ENCODE measurements around the gene SORCS2.

The SORCS2 gene

DNA sequence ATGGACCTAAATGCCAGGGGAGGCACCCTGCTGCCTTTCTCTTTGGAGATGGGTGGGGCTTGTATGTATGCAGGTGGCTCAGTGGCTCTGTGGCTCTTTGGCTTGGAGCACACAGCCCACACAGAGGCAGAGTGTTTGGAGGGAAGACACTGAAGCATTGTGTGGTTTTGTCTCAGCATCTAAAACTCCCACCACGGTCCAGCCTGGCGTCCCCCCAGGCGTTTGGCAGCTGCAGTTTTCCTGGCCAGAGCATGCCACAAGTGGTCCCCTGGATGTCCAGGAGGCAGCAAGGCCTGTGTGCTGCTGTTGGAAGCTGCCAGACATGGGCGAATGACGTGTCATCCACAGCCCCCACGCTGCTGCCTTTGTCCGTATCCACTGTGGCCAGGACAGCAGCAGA, 274.6 kb downstream of the SORCS2 start (continued):
- TF ChIP-seq, protein P1, sequence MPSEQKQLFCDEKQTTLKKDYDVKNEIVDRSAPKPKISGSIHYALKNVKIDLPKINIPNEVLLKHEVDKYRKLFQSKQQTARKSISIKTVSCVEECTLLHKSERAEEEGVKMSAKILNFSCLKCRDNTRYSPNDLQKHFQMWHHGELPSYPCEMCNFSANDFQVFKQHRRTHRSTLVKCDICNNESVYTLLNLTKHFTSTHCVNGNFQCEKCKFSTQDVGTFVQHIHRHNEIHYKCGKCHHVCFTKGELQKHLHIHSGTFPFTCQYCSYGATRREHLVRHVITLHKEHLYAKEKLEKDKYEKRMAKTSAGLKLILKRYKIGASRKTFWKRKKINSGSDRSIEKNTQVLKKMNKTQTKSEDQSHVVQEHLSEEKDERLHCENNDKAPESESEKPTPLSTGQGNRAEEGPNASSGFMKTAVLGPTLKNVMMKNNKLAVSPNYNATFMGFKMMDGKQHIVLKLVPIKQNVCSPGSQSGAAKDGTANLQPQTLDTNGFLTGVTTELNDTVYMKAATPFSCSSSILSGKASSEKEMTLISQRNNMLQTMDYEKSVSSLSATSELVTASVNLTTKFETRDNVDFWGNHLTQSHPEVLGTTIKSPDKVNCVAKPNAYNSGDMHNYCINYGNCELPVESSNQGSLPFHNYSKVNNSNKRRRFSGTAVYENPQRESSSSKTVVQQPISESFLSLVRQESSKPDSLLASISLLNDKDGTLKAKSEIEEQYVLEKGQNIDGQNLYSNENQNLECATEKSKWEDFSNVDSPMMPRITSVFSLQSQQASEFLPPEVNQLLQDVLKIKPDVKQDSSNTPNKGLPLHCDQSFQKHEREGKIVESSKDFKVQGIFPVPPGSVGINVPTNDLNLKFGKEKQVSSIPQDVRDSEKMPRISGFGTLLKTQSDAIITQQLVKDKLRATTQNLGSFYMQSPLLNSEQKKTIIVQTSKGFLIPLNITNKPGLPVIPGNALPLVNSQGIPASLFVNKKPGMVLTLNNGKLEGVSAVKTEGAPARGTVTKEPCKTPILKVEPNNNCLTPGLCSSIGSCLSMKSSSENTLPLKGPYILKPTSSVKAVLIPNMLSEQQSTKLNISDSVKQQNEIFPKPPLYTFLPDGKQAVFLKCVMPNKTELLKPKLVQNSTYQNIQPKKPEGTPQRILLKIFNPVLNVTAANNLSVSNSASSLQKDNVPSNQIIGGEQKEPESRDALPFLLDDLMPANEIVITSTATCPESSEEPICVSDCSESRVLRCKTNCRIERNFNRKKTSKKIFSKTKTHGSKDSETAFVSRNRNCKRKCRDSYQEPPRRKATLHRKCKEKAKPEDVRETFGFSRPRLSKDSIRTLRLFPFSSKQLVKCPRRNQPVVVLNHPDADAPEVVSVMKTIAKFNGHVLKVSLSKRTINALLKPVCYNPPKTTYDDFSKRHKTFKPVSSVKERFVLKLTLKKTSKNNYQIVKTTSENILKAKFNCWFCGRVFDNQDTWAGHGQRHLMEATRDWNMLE (tag by site-specific recombination; conservative IDR thresholded peaks at IDR 0.05; ENCODE audit: low read depth) = no peak
- no peak for TF ChIP-seq ZNF660 (tag by site-specific recombination; IDR thresholded peaks at IDR 0.05)
- no peak for TF ChIP-seq ZNF366 (tag by site-specific recombination; conservative IDR thresholded peaks at IDR 0.05)
- TF ChIP-seq ZNF747 (tag by site-specific recombination; IDR thresholded peaks at IDR 0.05) = no peak
- TF ChIP-seq ZNF501 (tag by site-specific recombination; IDR thresholded peaks at IDR 0.05) = no peak
- TF ChIP-seq, protein P2, sequence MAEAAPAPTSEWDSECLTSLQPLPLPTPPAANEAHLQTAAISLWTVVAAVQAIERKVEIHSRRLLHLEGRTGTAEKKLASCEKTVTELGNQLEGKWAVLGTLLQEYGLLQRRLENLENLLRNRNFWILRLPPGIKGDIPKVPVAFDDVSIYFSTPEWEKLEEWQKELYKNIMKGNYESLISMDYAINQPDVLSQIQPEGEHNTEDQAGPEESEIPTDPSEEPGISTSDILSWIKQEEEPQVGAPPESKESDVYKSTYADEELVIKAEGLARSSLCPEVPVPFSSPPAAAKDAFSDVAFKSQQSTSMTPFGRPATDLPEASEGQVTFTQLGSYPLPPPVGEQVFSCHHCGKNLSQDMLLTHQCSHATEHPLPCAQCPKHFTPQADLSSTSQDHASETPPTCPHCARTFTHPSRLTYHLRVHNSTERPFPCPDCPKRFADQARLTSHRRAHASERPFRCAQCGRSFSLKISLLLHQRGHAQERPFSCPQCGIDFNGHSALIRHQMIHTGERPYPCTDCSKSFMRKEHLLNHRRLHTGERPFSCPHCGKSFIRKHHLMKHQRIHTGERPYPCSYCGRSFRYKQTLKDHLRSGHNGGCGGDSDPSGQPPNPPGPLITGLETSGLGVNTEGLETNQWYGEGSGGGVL (tag by site-specific recombination; IDR thresholded peaks at IDR 0.05) = no peak

DNA sequence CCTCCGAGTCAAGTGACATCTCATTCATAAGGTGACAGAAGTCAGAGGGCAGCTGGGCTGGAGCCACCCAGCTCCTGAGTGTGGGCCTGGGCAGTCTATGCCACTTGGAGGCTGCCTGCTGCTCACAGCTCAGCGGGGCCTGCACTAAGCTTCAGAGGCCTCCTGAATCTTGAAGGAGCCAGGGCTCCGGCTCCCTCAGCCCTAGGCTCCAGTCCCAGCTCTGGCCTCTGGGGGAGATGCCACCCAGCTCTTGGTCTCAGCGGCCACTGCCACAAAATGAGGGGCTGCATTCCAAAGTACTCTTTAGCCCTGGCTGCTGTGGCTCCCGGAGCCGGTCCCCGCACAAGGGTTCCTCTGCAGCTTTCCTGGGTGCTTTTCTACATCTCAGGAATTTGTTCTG, 275.1 kb downstream of the SORCS2 start:
- Histone ChIP-seq H3K4me1 (ENCODE audit: control insufficient read depth, insufficient read depth, low read length) (no peaks in the 10 kb centered on the region), H3K27ac (ENCODE audit: extremely low read depth, low read depth, low read length) (no peak overlapping the region), H3K36me3 (ENCODE audit: control insufficient read depth in 2 of 2, insufficient read depth in 1 of 2, low read length in 2 of 2) (no peaks in the 10 kb centered on the region), H3K4me3 (ENCODE audit: low read depth, low read length) (no peak overlapping the region), H3K9me3 (ENCODE audit: control insufficient read depth, insufficient read depth, low read depth, low read length) (no peaks in the 10 kb centered on the region)
- POLR2A ChIA-PET = no interaction called here
- CTCF ChIA-PET = no interaction called here
- no peak for TF ChIP-seq ZNF837 (tag by site-specific recombination; IDR thresholded peaks at IDR 0.05)
- TF ChIP-seq ZNF335 (tag by site-specific recombination; conservative IDR thresholded peaks at IDR 0.05) = no peak
- no peak for TF ChIP-seq ZFP3 (tag by site-specific recombination; IDR thresholded peaks at IDR 0.05; ENCODE audit: low read depth)
- no peak for TF ChIP-seq ZNF785 (tag by site-specific recombination; IDR thresholded peaks at IDR 0.05)
- TF ChIP-seq, protein P3, sequence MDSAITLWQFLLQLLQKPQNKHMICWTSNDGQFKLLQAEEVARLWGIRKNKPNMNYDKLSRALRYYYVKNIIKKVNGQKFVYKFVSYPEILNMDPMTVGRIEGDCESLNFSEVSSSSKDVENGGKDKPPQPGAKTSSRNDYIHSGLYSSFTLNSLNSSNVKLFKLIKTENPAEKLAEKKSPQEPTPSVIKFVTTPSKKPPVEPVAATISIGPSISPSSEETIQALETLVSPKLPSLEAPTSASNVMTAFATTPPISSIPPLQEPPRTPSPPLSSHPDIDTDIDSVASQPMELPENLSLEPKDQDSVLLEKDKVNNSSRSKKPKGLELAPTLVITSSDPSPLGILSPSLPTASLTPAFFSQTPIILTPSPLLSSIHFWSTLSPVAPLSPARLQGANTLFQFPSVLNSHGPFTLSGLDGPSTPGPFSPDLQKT (IDR thresholded peaks at IDR 0.05; ENCODE audit: borderline replicate concordance, low read depth, low read length) = no peak
- TF ChIP-seq SALL2 (tag by site-specific recombination; IDR thresholded peaks at IDR 0.05; ENCODE audit: borderline replicate concordance) = no peak
- TF ChIP-seq ZNF585B (tag by site-specific recombination; IDR thresholded peaks at IDR 0.05) = no peak
- no peak for TF ChIP-seq YY1 (tag by site-specific recombination; IDR thresholded peaks at IDR 0.05)
- TF ChIP-seq ZNF621 (tag by site-specific recombination; IDR thresholded peaks at IDR 0.05) = no peak
- no peak for TF ChIP-seq ZNF670 (tag by site-specific recombination; IDR thresholded peaks at IDR 0.05; ENCODE audit: low read depth)
- TF ChIP-seq ZNF404 (tag by site-specific recombination; IDR thresholded peaks at IDR 0.05) = no peak
- TF ChIP-seq, protein P4, sequence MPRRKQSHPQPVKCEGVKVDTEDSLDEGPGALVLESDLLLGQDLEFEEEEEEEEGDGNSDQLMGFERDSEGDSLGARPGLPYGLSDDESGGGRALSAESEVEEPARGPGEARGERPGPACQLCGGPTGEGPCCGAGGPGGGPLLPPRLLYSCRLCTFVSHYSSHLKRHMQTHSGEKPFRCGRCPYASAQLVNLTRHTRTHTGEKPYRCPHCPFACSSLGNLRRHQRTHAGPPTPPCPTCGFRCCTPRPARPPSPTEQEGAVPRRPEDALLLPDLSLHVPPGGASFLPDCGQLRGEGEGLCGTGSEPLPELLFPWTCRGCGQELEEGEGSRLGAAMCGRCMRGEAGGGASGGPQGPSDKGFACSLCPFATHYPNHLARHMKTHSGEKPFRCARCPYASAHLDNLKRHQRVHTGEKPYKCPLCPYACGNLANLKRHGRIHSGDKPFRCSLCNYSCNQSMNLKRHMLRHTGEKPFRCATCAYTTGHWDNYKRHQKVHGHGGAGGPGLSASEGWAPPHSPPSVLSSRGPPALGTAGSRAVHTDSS (tag by site-specific recombination; IDR thresholded peaks at IDR 0.05) = no peak
- no peak for TF ChIP-seq ZNF600 (tag by site-specific recombination; IDR thresholded peaks at IDR 0.05)
- no peak for TF ChIP-seq OVOL3 (tag by site-specific recombination; IDR thresholded peaks at IDR 0.05)
- no peak for TF ChIP-seq ZNF626 (tag by site-specific recombination; IDR thresholded peaks at IDR 0.05)
- no peak for TF ChIP-seq ZNF266 (tag by site-specific recombination; IDR thresholded peaks at IDR 0.05; ENCODE audit: low read depth)
- no peak for TF ChIP-seq OSR2 (tag by site-specific recombination; IDR thresholded peaks at IDR 0.05)
- no peak for TF ChIP-seq KLF7 (tag by site-specific recombination; IDR thresholded peaks at IDR 0.05; ENCODE audit: borderline replicate concordance)

Data from HEK293 (cell line).